SU-DHL-6 (cell line): Measurements from ENCODE around the gene MAP7.
"Not testable (repeated sequence)": the region's sequence is repeated elsewhere in the genome, so short reads cannot be mapped to it uniquely, and the experiment has no call there.

Experiments
- H2AFZ ChIP-seq: fragments of 200-600 bp; sonication (generic); 2 replicates; pipeline ENCODE4 v1.6.1; 2014; ENCODE audit warnings: low read depth, mild to moderate bottlenecking, moderate library complexity, mixed read lengths, antibody characterized with exemption, low read length; ENCODE audit not compliant: severe bottlenecking
- H3F3A ChIP-seq: fragments of 200-600 bp; shearing (Covaris generic); 2 replicates; pipeline ENCODE4 v1.6.0; 2016; ENCODE audit warnings: antibody characterized with exemption, mild to moderate bottlenecking; ENCODE audit not compliant: insufficient read depth
- H3K27ac ChIP-seq: fragments of 200-600 bp; sonication (generic); 2 replicates; pipeline ENCODE4 v1.5.1; 2016; ENCODE audit warnings: low read depth, mild to moderate bottlenecking, low read length, moderate library complexity, mixed read lengths
- H3K27me3 ChIP-seq: fragments of 200-600 bp; sonication (generic), shearing (Covaris generic); 2 replicates; pipeline ENCODE4 v1.6.0; 2014; ENCODE audit warnings: mild to moderate bottlenecking, low read length
- H3K36me3 ChIP-seq: fragments of 200-600 bp; sonication (generic); 2 replicates; pipeline ENCODE4 v1.6.1; 2014; ENCODE audit warnings: mild to moderate bottlenecking, low read length, mixed read lengths
- H3K4me2 ChIP-seq: fragments of 300-600, 200-600 bp; shearing (Covaris generic), sonication (generic); 2 replicates; pipeline ENCODE4 v1.6.0; 2014; ENCODE audit warnings: low read length, low read depth, mild to moderate bottlenecking; ENCODE audit not compliant: poor library complexity, severe bottlenecking
- H3K4me3 ChIP-seq: fragments of 200-600 bp; sonication (generic); 2 replicates; pipeline ENCODE4 v1.5.1; 2014; ENCODE audit warnings: antibody characterized with exemption, low read length, mild to moderate bottlenecking, mixed read lengths; ENCODE audit not compliant: insufficient read depth, poor library complexity, severe bottlenecking
- H3K79me2 ChIP-seq: fragments of 200-600 bp; sonication (generic); 2 replicates; pipeline ENCODE4 v1.6.1; 2014; ENCODE audit warnings: mild to moderate bottlenecking, low read length, moderate library complexity; ENCODE audit not compliant: insufficient read depth
- H3K9ac ChIP-seq: fragments of 200-600 bp; sonication (generic); 2 replicates; pipeline ENCODE4 v1.7.0; 2014; ENCODE audit warnings: mild to moderate bottlenecking, low read length
- H3K9me2 ChIP-seq: fragments of 200-600 bp; sonication (generic); replicated peaks from 2 replicates; pipeline ENCODE4 v1.6.1; 2014; ENCODE audit warnings: low read length; ENCODE audit not compliant: insufficient read depth
- H3K9me3 ChIP-seq: fragments of 200-600 bp; sonication (generic); 2 replicates; pipeline ENCODE4 v1.6.1; 2014; ENCODE audit warnings: low read length, mixed read lengths; ENCODE audit not compliant: insufficient read depth
- H4K20me1 ChIP-seq: fragments of 200-600 bp; sonication (generic); 2 replicates; pipeline ENCODE4 v1.6.1; 2014; ENCODE audit warnings: low read depth, mild to moderate bottlenecking, antibody characterized with exemption, low read length, moderate library complexity, mixed read lengths
- CTCF ChIP-seq: fragments of 200-600 bp; sonication (generic); IDR thresholded peaks from one replicate; pipeline ENCODE4 v1.5.1; 2017; ENCODE audit warnings: antibody characterized with exemption, mild to moderate bottlenecking, low read length, moderate library complexity; ENCODE audit not compliant: insufficient read depth, poor library complexity, severe bottlenecking
- EZH2phosphoT487 ChIP-seq: fragments of 200-600 bp; sonication (generic), shearing (Covaris generic); conservative IDR thresholded peaks from 2 replicates; pipeline ENCODE4 v1.6.1; 2018; ENCODE audit warnings: mild to moderate bottlenecking, antibody characterized with exemption, low read length, moderate library complexity, mixed read lengths

Gene MAP7

DNA sequence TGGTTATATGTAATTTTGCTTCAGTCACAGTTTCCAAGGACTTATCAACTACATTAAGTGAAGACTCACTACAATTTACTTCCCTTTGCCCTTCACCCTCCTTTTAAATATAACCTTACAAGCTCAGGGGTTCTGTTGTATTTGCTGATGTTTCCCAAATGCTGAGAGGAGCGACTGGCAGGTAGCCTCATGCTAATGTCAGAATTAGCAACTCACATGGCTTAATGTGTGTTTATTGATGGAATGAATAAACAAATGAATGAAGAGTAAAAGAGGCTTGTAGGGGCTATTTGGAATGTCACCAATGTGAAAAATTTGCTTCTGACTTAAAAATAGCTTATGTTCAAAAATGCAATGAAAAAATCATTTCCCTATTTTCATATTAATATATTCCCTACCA, 41.4 kb upstream of the MAP7 start:
- H3K4me2 ChIP-seq = no peak overlapping the region

DNA sequence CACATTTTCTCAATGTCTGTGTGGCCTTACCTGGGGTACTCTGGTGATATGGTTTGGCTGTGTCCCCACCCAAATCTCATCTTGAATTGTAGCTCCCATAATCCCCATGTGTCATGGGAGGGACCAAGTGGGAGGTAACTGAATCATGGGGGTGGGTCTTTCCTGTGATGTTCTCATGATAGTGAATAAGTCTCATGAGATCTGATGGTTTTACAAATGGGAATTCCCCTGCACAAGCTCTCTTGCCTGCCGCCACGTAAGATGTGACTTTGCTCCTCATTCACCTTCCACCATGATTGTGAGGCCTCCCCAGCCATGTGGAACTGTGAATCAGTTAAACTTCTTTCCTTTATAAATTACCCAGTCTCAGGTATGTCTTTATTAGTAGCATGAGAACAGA, 40.6 kb upstream of the MAP7 start:
- not testable (repeated sequence) for H2AFZ ChIP-seq, H3K27me3 ChIP-seq, H3K9ac ChIP-seq, H3K27ac ChIP-seq, H3K36me3 ChIP-seq, H3K9me3 ChIP-seq, H3K4me3 ChIP-seq, H3K9me2 ChIP-seq, H4K20me1 ChIP-seq, H3K4me2 ChIP-seq, H3K79me2 ChIP-seq, H3F3A ChIP-seq

More for the DNA sequence above, 41.4 kb upstream of the MAP7 start:
- Histone ChIP-seq H4K20me1 (no peaks in the 10 kb centered on the region), H3K79me2 (no peaks in the 10 kb centered on the region), H2AFZ (no peak overlapping the region), H3K9me2 (no peaks in the 10 kb centered on the region), H3F3A (no peaks in the 10 kb centered on the region), H3K4me3 (no peak overlapping the region), H3K36me3 (no peaks in the 10 kb centered on the region), H3K9me3 (no peaks in the 10 kb centered on the region), H3K27me3 (no peaks in the 10 kb centered on the region), H3K27ac (no peak overlapping the region), H3K9ac (no peak overlapping the region)
- TF ChIP-seq EZH2phosphoT487 (no peak), CTCF (no peak)

DNA sequence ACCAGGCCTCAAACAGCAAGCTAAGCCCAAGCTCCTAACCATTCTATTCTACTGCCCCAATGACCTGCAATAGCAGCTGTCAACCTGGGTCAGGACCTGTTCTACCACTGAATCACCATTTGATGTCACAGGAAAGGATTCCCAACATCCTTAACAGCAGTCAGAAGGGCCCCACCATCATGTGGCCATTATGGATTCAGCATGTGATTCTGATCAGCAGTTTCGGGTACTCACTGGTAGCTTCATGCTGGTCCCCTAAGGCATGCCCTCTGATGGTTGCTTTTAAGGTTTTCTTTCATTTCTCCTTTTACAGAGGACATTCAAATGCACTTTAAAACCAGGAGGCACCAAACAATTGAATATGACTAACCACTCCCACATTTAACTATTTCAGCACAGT, 37.3 kb upstream of the MAP7 start:
- Histone ChIP-seq H3K9me2 (no peaks in the 10 kb centered on the region), H3K9ac (no peak overlapping the region), H3F3A (no peaks in the 10 kb centered on the region), H2AFZ (no peak overlapping the region), H3K27ac (no peak overlapping the region), H3K9me3 (no peaks in the 10 kb centered on the region), H4K20me1 (no peaks in the 10 kb centered on the region), H3K27me3 (no peaks in the 10 kb centered on the region), H3K4me3 (no peak overlapping the region), H3K36me3 (no peaks in the 10 kb centered on the region), H3K4me2 (no peak overlapping the region), H3K79me2 (no peaks in the 10 kb centered on the region)
- TF ChIP-seq EZH2phosphoT487 = no peak
- TF ChIP-seq CTCF = no peak

DNA sequence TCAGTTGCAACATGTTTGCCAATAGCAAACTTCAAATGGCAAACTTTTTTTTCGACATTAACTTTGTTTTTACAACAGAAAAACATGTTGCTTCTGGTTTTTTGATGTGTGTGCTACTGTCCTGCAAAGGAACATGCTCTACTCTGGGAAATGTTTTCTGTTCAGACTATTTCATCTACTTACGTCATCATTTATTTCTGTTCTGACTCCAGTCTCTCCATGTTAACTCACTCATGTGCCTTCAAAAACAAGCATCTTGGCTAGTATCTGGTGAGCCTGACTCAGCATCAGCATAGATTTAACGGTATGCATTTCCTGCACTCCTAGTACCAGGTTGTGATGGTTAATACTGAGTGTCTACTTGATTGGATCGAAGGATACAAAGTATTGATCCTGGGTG, 36.1 kb upstream of the MAP7 start:
- Histone ChIP-seq H3K9me3 (no peaks in the 10 kb centered on the region), H2AFZ (no peak overlapping the region), H3F3A (no peaks in the 10 kb centered on the region), H3K4me3 (no peak overlapping the region), H3K27me3 (no peaks in the 10 kb centered on the region), H3K79me2 (no peaks in the 10 kb centered on the region), H4K20me1 (no peaks in the 10 kb centered on the region), H3K27ac (no peak overlapping the region), H3K36me3 (no peaks in the 10 kb centered on the region), H3K4me2 (no peak overlapping the region), H3K9me2 (no peaks in the 10 kb centered on the region), H3K9ac (no peak overlapping the region)
- TF ChIP-seq EZH2phosphoT487 (no peak), CTCF (no peak)

DNA sequence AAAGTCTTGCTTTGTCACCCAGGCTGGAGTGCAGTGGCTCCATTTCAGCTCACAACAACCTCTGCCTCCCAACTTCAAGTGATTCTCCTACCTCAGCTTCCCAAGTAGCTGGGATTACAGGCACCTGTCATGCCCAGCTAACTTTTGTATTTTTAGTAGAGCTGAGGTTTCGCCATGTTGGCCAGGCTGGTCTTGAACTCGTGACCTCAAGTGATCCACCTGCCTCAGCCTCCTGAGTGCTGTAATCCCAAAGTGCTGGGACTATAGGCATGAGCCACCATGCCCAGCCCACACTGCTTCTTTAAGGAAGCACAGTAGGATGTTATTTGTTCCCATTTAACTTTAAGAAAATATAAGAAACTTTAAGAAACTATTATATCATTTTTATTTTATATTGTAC, 35.3 kb upstream of the MAP7 start:
- H3K4me2 ChIP-seq, H3K79me2 ChIP-seq, H3K27ac ChIP-seq: not testable (repeated sequence)

GRCh38 chr6:136584290-136584689, 34.1 kb upstream of the MAP7 start:
- not testable (repeated sequence) for H3F3A ChIP-seq, H3K36me3 ChIP-seq, H3K27me3 ChIP-seq, H3K79me2 ChIP-seq, H3K27ac ChIP-seq, H3K4me3 ChIP-seq, H3K9me2 ChIP-seq, H3K4me2 ChIP-seq, H3K9me3 ChIP-seq, H3K9ac ChIP-seq, H2AFZ ChIP-seq, H4K20me1 ChIP-seq

More for the DNA sequence above, 35.3 kb upstream of the MAP7 start:
- not testable (repeated sequence) for H3F3A ChIP-seq, H3K4me3 ChIP-seq, H2AFZ ChIP-seq, H3K36me3 ChIP-seq, H3K9me3 ChIP-seq, H3K9ac ChIP-seq, H3K27me3 ChIP-seq, H3K9me2 ChIP-seq, H4K20me1 ChIP-seq
